Activated CD8-positive, alpha-beta T cell treated with anti-CD3 and anti-CD28 coated beads for 36 hours (primary cell): ENCODE data around the gene SKAP1. TPM values are rescaled to one million over a fixed set of nuclear protein-coding genes. Genes with fewer than 3 reads are reported as not detected.
A peak's percentile ranks its signal among the peaks of the same experiment; 100 is the strongest.

Source experiments
- ATAC-seq: fragments of 200-7000 bp; cut with Tn5 transposase; one replicate; pipeline ENCODE4 v1.10.0; 2021; ENCODE audit warnings: mild to moderate bottlenecking, moderate library complexity
- CTCF ChIA-PET: fragments of 350-600 bp; sonication (Branson Sonifier 250); formaldehyde crosslinking; loops from one replicate; lab custom pipeline; 2021; ENCODE audit warnings: antibody characterized with exemption; lab: Charles Lee
- POLR2A ChIA-PET: fragments of 350-600 bp; sonication (Branson Sonifier 250); formaldehyde crosslinking; loops from one replicate; lab custom pipeline; 2021; ENCODE audit warnings: antibody characterized with exemption; lab: Charles Lee
- DNase-seq: peaks from one replicate; pipeline ENCODE4 v3.0.0-alpha.2; 2020
- H3K27ac Mint-ChIP-seq: one replicate; pipeline ENCODE4 v1.8.0; 2021; ENCODE audit warnings: mild to moderate bottlenecking, mixed read lengths
- H3K27me3 Mint-ChIP-seq: one replicate; pipeline ENCODE4 v1.8.0; 2021; ENCODE audit warnings: mixed read lengths
- H3K36me3 Mint-ChIP-seq: one replicate; pipeline ENCODE4 v1.8.0; 2021; ENCODE audit warnings: low read depth, mixed read lengths
- H3K4me1 Mint-ChIP-seq: one replicate; pipeline ENCODE4 v1.8.0; 2021; ENCODE audit warnings: low read depth, mixed read lengths
- H3K4me3 Mint-ChIP-seq: one replicate; pipeline ENCODE4 v1.8.0; 2021; ENCODE audit warnings: mild to moderate bottlenecking, moderate library complexity, mixed read lengths
- H3K9me3 Mint-ChIP-seq: one replicate; pipeline ENCODE4 v1.8.0; 2021; ENCODE audit warnings: mixed read lengths
- CTCF ChIP-seq: fragments of 200-600 bp; IDR thresholded peaks from one replicate; pipeline ENCODE4 v1.8.0; 2022; ENCODE audit warnings: antibody characterized with exemption, mild to moderate bottlenecking
- intact Hi-C: fragments of 100-400 bp; cut with micrococcal nuclease; formaldehyde crosslinking; loops from one replicate; pipeline ENCODE4 v1.10.0; 2022
- total RNA-seq, 2 experiments: library from RNA; stranded (reverse); gene quantifications; one replicate each; pipeline ENCODE4 v1.2.3, GENCODE V29; 2021

Gene SKAP1
- total RNA-seq, 2 experiments from 2014 or later, result 73.9 to 81.3 TPM

- no peak overlapping the region for H3K4me3 Mint-ChIP-seq
These were observed 42.6 kb upstream of the SKAP1 start for GRCh38 chr17:48472411-48473281.

GRCh38 chr17:48471817-48472410 is 41.9 kb upstream of the SKAP1 start:
- H3K27me3 Mint-ChIP-seq, result peaks cover under 1% of the 10 kb centered on the region
- H3K4me3 Mint-ChIP-seq, result no peak overlapping the region
- no peak overlapping the region for H3K27ac Mint-ChIP-seq
- no peaks in the 10 kb centered on the region for H3K36me3 Mint-ChIP-seq
- POLR2A ChIA-PET, result no interaction called here
- TF ChIP-seq CTCF, result no peak
- H3K4me1 Mint-ChIP-seq, result peaks cover 8% of the 10 kb centered on the region
- no peaks in the 10 kb centered on the region for H3K9me3 Mint-ChIP-seq
- no peak for DNase-seq
- no peak for ATAC-seq
- intact Hi-C loops, result no loop called here
- CTCF ChIA-PET, result interaction anchor here (0.9 to 2.1 kb wide), 7 partner anchors 9 to 164 kb away, joined by 3 to 9 read pairs (median 5); partner anchors contain the start of gene HOXB5

More at GRCh38 chr17:48472411-48473281, 42.6 kb upstream of the SKAP1 start:
- Mint-ChIP-seq H3K36me3 (no peaks in the 10 kb centered on the region), H3K4me1 (peaks cover 9% of the 10 kb centered on the region), H3K9me3 (no peaks in the 10 kb centered on the region), H3K27ac (no peak overlapping the region), H3K27me3 (no peaks in the 10 kb centered on the region)
- CTCF ChIA-PET, result interaction anchor here (0.8 to 2.1 kb wide), 5 partner anchors 8 to 164 kb away, joined by 3 to 9 read pairs (median 6); partner anchors contain the start of gene HOXB5
- no peak for DNase-seq
- peak; percentile 66 for ATAC-seq
- intact Hi-C loops, result no loop called here
- no peak for TF ChIP-seq CTCF
- POLR2A ChIA-PET, result no interaction called here

- H3K4me1 Mint-ChIP-seq, result peaks cover 8% of the 10 kb centered on the region
- no peak overlapping the region for H3K4me3 Mint-ChIP-seq
- no peak for DNase-seq
- H3K27me3 Mint-ChIP-seq, result peaks cover 2% of the 10 kb centered on the region
- ChIA-PET CTCF (interaction anchor here (0.9 to 2.1 kb wide), 6 partner anchors 10 to 135 kb away, joined by 3 to 9 read pairs (median 4); partner anchors contain the start of gene HOXB5), POLR2A (no interaction called here)
- TF ChIP-seq CTCF, result no peak
- no peak for ATAC-seq
- H3K9me3 Mint-ChIP-seq, result no peaks in the 10 kb centered on the region
- no peaks in the 10 kb centered on the region for H3K36me3 Mint-ChIP-seq
- H3K27ac Mint-ChIP-seq, result no peak overlapping the region
- intact Hi-C loops, result no loop called here
These were observed 40.5 kb upstream of the SKAP1 start for GRCh38 chr17:48470388-48471034.

GRCh38 chr17:48469227-48469626 is 39.2 kb upstream of the SKAP1 start:
- ChIA-PET POLR2A (interaction anchor here (0.8 kb wide), 1 partner anchor 12 kb away, joined by 3 read pairs; no protein-coding TSS in a partner anchor), CTCF (interaction anchor here (0.9 to 1.1 kb wide), 2 partner anchors 10 to 124 kb away, joined by 3 read pairs; partner anchors contain the start of gene HOXB5)
- Mint-ChIP-seq H3K27ac (no peak overlapping the region), H3K4me3 (no peak overlapping the region), H3K9me3 (no peaks in the 10 kb centered on the region), H3K36me3 (no peaks in the 10 kb centered on the region), H3K4me1 (peaks cover 8% of the 10 kb centered on the region), H3K27me3 (peaks cover 2% of the 10 kb centered on the region)
- intact Hi-C loops, result no loop called here
- DNase-seq (no peak), ATAC-seq (no peak)
- TF ChIP-seq CTCF, result no peak
